ENCODE measurements around the gene KLHL41.
"Not testable (repeated sequence)": the region's sequence is repeated elsewhere in the genome, so short reads cannot be mapped to it uniquely, and the experiment has no call there.

KLHL41 gene

GRCh38 chr2:169572821-169573159, 63.3 kb downstream of the KLHL41 start:
- no peak for DNase-seq (ENCODE audit: low read depth)

GRCh38 chr2:169573160-169573973, 63.9 kb downstream of the KLHL41 start, which contains the start of gene FASTKD1:
Gene FASTKD1 (minus strand): TSS chr2:169573865. CDS start chr2:169572029, 1,836 bp downstream.
- DNase-seq (ENCODE audit: low read depth) = peak; percentile 78

- no peak for DNase-seq (ENCODE audit: low read depth)
Measured at GRCh38 chr2:169573974-169574299, 64.4 kb downstream of the KLHL41 start.

- DNase-seq (ENCODE audit: low read depth) = not testable (repeated sequence)
Measured at GRCh38 chr2:169574539-169574938, 65.0 kb downstream of the KLHL41 start.

GRCh38 chr2:169575264-169575663, 65.8 kb downstream of the KLHL41 start:
- DNase-seq (ENCODE audit: low read depth) = not testable (repeated sequence)

Measured in stromal cell of bone marrow (primary cell).